ENCODE data around the gene SIPA1L2.

The SIPA1L2 gene

DNA sequence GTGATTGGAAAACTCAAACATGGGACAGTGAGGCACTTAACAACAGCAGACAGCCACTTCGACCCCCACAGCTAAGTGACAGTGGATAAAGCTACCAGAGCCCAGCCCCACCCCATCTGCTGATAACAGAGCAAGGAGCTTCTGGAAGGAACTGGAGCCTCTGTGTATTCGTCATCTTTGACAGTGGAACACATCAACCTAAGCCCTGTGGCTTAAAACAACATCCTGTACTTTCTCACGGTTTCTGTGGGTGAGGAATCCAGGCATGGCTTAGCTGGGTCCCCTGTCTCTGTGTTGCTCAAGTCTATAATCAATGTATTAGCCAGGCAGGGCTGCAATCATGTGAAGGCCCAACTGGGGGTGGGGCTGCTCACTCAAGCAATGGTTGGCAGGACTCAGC is 18.4 kb upstream of the SIPA1L2 start:
- H3K4me3 ChIP-seq (ENCODE audit: insufficient read depth, low read depth, low read length) = no peak overlapping the region
- H3K9me3 ChIP-seq (ENCODE audit: control insufficient read depth, low read length) = no peaks in the 10 kb centered on the region
- 86 to 88% methylated on average over 3 of the region's 3 CpGs for WGBS, 2 experiments
- no peaks in the 10 kb centered on the region for H3K27me3 ChIP-seq (ENCODE audit: control insufficient read depth, insufficient read depth, low read length, poor library complexity, severe bottlenecking)
- H3K4me1 ChIP-seq (ENCODE audit: control insufficient read depth, insufficient read depth, low read length) = no peaks in the 10 kb centered on the region
- no peaks in the 10 kb centered on the region for H3K36me3 ChIP-seq (ENCODE audit: control insufficient read depth, insufficient read depth, low read length)
- no peak overlapping the region for H3K27ac ChIP-seq (ENCODE audit: insufficient read depth, low read depth, low read length, poor library complexity, severe bottlenecking)

DNA sequence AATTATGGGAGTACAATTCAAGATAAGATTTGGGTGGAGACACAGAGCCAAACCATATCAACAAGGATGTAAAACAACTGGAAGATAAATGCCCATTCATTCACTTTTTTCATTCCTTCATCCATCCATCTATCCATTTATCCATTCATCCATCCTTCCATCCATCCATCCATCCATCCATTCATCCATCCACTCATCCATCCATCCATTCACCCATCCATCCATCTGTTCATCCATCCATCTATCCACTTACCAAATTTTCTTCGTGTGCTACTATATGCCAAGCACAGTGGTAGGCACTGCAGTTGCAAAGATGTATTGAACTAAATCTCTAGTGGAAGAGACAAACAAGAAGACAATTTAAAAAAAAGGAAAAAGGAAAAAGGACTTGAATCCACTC is 14.3 kb upstream of the SIPA1L2 start:
- no peak overlapping the region for H3K27ac ChIP-seq (ENCODE audit: insufficient read depth, low read depth, low read length, poor library complexity, severe bottlenecking)
- WGBS, 2 experiments = 100% methylated on average over 1 of the region's 1 CpG

DNA sequence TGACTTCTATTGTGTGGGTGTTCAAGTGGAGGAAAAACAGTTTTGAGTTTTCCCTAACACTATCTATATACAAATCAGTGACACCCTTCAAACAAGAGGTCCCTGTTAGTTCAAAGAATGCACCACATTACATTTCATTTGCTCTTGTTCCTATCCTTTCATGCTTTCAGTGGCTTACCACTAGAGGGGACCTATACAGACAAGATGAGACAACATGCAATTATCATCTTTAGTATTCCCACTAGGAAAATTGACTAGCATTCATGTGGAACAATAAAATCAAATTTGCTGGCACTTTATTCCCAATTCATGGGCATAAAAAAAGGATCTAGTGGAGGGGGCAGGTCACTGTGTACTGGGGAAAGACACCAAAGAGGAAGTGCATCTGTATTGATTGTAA is 13.3 kb upstream of the SIPA1L2 start:
- Histone ChIP-seq H3K27me3 (ENCODE audit: control insufficient read depth, insufficient read depth, low read length, poor library complexity, severe bottlenecking) (no peaks in the 10 kb centered on the region), H3K9me3 (ENCODE audit: control insufficient read depth, low read length) (no peaks in the 10 kb centered on the region), H3K36me3 (ENCODE audit: control insufficient read depth, insufficient read depth, low read length) (no peaks in the 10 kb centered on the region), H3K4me1 (ENCODE audit: control insufficient read depth, insufficient read depth, low read length) (no peaks in the 10 kb centered on the region), H3K4me3 (ENCODE audit: insufficient read depth, low read depth, low read length) (no peak overlapping the region), H3K27ac (ENCODE audit: insufficient read depth, low read depth, low read length, poor library complexity, severe bottlenecking) (no peak overlapping the region)

More for the DNA sequence above, 14.3 kb upstream of the SIPA1L2 start:
- Histone ChIP-seq H3K36me3 (ENCODE audit: control insufficient read depth, insufficient read depth, low read length) (no peaks in the 10 kb centered on the region), H3K27me3 (ENCODE audit: control insufficient read depth, insufficient read depth, low read length, poor library complexity, severe bottlenecking) (no peaks in the 10 kb centered on the region), H3K4me1 (ENCODE audit: control insufficient read depth, insufficient read depth, low read length) (no peaks in the 10 kb centered on the region), H3K4me3 (ENCODE audit: insufficient read depth, low read depth, low read length) (no peak overlapping the region), H3K9me3 (ENCODE audit: control insufficient read depth, low read length) (no peaks in the 10 kb centered on the region)

DNA sequence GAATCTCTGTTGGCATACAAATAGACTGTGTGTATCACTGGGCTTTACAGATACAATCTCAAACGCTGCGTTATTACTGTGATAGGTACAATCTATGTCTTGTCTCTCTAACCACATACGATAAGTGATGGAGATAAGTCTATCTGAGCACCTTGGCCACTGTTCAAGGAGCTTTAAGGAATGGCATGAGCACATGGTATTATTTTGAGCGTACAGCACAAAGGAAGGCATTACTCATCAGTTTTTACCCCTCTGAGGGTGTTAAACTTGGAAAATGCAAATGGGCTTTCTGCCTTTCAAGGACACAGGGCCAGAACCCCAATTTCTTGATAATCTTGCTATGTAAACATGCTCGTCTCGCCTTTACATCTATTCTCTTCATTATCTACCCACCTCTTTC is 11.6 kb upstream of the SIPA1L2 start:
- H3K4me1 ChIP-seq (ENCODE audit: control insufficient read depth, insufficient read depth, low read length) = no peaks in the 10 kb centered on the region
- no peak overlapping the region for H3K4me3 ChIP-seq (ENCODE audit: insufficient read depth, low read depth, low read length)
- WGBS, 2 experiments = 91 to 93% methylated on average over 4 of the region's 6 CpGs
- H3K36me3 ChIP-seq (ENCODE audit: control insufficient read depth, insufficient read depth, low read length) = no peaks in the 10 kb centered on the region
- no peaks in the 10 kb centered on the region for H3K9me3 ChIP-seq (ENCODE audit: control insufficient read depth, low read length)
- H3K27ac ChIP-seq (ENCODE audit: insufficient read depth, low read depth, low read length, poor library complexity, severe bottlenecking) = no peak overlapping the region
- H3K27me3 ChIP-seq (ENCODE audit: control insufficient read depth, insufficient read depth, low read length, poor library complexity, severe bottlenecking) = no peaks in the 10 kb centered on the region

DNA sequence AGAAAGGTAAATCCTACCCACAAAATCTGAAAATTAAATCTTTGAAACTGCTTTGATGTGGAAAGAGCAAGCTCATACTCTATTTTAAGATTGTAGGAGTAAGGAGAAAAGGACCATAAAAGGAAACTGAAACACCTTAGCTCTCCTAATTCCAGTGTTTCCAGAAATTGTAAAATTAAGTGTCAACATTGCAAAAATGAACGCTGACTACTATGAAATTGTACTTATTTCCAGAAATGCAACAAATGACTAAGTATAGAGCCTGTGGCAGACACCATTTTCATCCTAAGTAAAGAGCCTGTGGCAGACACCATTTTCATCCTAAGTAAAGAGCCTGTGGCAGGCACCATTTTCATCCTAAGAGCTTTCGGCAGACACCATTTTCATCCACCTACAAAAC is 6.9 kb upstream of the SIPA1L2 start:
- Histone ChIP-seq H3K9me3 (ENCODE audit: control insufficient read depth, low read length) (no peaks in the 10 kb centered on the region), H3K27me3 (ENCODE audit: control insufficient read depth, insufficient read depth, low read length, poor library complexity, severe bottlenecking) (peaks cover 4% of the 10 kb centered on the region), H3K27ac (ENCODE audit: insufficient read depth, low read depth, low read length, poor library complexity, severe bottlenecking) (no peak overlapping the region), H3K4me3 (ENCODE audit: insufficient read depth, low read depth, low read length) (no peak overlapping the region), H3K4me1 (ENCODE audit: control insufficient read depth, insufficient read depth, low read length) (no peaks in the 10 kb centered on the region), H3K36me3 (ENCODE audit: control insufficient read depth, insufficient read depth, low read length) (no peaks in the 10 kb centered on the region)
- WGBS, 2 experiments = 90 to 94% methylated on average over 2 of the region's 2 CpGs

DNA sequence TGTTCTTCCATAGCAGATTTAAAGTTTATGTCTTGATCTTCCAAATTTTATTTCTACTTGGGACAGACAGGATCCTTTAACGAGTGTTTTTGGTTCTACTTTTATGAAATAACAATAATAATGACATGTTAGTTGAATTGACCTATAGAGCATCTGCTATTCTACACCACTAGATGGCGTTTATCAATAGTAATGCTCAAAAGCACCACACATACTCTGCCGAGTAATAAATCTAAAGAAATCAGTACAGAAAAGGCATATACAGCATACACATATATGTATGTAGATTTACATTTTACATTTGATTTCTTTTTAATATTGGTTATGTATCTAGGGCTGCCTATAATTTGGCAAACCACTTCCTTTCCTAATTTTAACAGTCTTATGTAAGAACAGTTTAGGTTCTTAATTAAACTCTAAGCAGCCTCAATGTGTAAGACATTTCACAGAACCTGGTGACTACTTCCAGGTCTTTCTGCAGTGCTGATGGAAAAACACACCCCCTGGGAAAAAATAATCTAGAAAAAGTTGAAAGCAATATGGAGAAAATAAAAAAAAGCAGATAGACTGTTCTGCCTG is 5.9 kb upstream of the SIPA1L2 start:
- WGBS, 2 experiments = 29% methylated on average over 2 of the region's 3 CpGs; no CpG with 5 or more reads in 1 of the 2 experiments

DNA sequence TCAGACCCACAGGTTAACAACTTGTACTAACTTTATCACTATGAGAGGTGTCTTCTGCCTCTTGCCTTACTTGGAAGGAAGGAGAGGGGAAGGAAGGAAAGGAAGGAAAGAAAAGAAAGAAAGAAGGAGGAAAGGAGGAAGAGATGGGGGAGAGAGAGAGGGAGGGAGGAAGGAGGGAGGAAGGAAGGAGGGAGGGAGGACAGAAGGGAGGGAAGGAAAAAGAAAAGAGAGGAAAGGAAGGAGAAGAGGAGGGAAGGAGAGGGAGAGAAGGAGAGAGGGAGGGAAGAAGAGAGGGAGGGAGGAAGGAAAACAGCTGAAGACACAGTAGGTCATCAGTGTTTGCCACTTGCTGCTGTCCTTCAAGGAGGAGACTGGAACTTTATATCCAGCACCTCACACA is 5.3 kb upstream of the SIPA1L2 start:
- Histone ChIP-seq H3K4me3 (ENCODE audit: insufficient read depth, low read depth, low read length) (no peak overlapping the region), H3K4me1 (ENCODE audit: control insufficient read depth, insufficient read depth, low read length) (no peaks in the 10 kb centered on the region), H3K27ac (ENCODE audit: insufficient read depth, low read depth, low read length, poor library complexity, severe bottlenecking) (no peak overlapping the region), H3K27me3 (ENCODE audit: control insufficient read depth, insufficient read depth, low read length, poor library complexity, severe bottlenecking) (peaks cover 15% of the 10 kb centered on the region), H3K9me3 (ENCODE audit: control insufficient read depth, low read length) (no peaks in the 10 kb centered on the region), H3K36me3 (ENCODE audit: control insufficient read depth, insufficient read depth, low read length) (no peaks in the 10 kb centered on the region)

More for the DNA sequence above, 5.9 kb upstream of the SIPA1L2 start:
- Histone ChIP-seq H3K27ac (ENCODE audit: insufficient read depth, low read depth, low read length, poor library complexity, severe bottlenecking) (no peak overlapping the region), H3K27me3 (ENCODE audit: control insufficient read depth, insufficient read depth, low read length, poor library complexity, severe bottlenecking) (peaks cover 14% of the 10 kb centered on the region), H3K4me3 (ENCODE audit: insufficient read depth, low read depth, low read length) (no peak overlapping the region), H3K4me1 (ENCODE audit: control insufficient read depth, insufficient read depth, low read length) (no peaks in the 10 kb centered on the region), H3K9me3 (ENCODE audit: control insufficient read depth, low read length) (no peaks in the 10 kb centered on the region), H3K36me3 (ENCODE audit: control insufficient read depth, insufficient read depth, low read length) (no peaks in the 10 kb centered on the region)

DNA sequence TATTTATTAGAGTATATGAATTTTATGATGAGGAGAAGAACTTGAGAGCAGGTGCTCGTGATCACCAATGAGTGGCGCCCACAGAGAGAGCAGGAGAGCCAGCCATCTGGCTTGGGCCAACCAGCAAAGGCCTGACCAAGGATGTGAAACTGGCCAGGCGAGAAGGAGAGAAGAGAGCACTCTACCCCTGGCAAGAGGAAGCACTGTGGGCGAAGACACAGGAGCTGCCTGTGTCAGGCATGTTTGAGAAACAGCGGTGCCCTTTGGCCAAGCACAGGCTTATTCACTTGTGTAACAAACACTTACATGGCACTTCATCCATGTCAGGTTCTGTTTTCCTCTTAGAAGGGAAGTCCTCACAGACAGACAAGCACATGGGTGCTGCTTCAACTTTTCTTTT is 4.2 kb upstream of the SIPA1L2 start:
- no peak overlapping the region for H3K27ac ChIP-seq (ENCODE audit: insufficient read depth, low read depth, low read length, poor library complexity, severe bottlenecking)
- H3K36me3 ChIP-seq (ENCODE audit: control insufficient read depth, insufficient read depth, low read length) = no peaks in the 10 kb centered on the region
- H3K9me3 ChIP-seq (ENCODE audit: control insufficient read depth, low read length) = no peaks in the 10 kb centered on the region
- 90 to 91% methylated on average over 5 of the region's 5 CpGs for WGBS, 2 experiments
- H3K4me3 ChIP-seq (ENCODE audit: insufficient read depth, low read depth, low read length) = no peak overlapping the region
- H3K4me1 ChIP-seq (ENCODE audit: control insufficient read depth, insufficient read depth, low read length) = no peaks in the 10 kb centered on the region
- H3K27me3 ChIP-seq (ENCODE audit: control insufficient read depth, insufficient read depth, low read length, poor library complexity, severe bottlenecking) = peaks cover 21% of the 10 kb centered on the region

DNA sequence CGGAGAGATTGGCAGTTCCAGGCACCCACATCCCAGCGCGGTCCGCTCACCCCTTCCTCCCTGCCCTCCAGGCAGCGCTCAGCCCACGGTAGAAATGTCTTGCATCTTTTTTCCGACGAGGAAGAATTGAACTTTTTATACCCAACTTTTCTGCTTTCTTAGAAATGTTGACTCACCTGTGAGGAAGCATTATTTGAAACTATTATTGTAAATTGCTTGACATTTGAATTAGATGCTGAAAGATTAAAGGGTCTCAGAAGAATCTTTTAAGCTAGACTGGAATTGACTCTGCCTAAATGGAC is 912 bp upstream of the SIPA1L2 start:
- Histone ChIP-seq H3K27ac (ENCODE audit: insufficient read depth, low read depth, low read length, poor library complexity, severe bottlenecking) (no peak overlapping the region), H3K4me3 (ENCODE audit: insufficient read depth, low read depth, low read length) (peak overlapping the region; percentile 74), H3K36me3 (ENCODE audit: control insufficient read depth, insufficient read depth, low read length) (no peaks in the 10 kb centered on the region), H3K4me1 (ENCODE audit: control insufficient read depth, insufficient read depth, low read length) (peaks cover 14% of the 10 kb centered on the region), H3K27me3 (ENCODE audit: control insufficient read depth, insufficient read depth, low read length, poor library complexity, severe bottlenecking) (peaks cover 31% of the 10 kb centered on the region), H3K9me3 (ENCODE audit: control insufficient read depth, low read length) (no peaks in the 10 kb centered on the region)
- 1 to 2% methylated on average over 8 of the region's 8 CpGs for WGBS, 2 experiments

DNA sequence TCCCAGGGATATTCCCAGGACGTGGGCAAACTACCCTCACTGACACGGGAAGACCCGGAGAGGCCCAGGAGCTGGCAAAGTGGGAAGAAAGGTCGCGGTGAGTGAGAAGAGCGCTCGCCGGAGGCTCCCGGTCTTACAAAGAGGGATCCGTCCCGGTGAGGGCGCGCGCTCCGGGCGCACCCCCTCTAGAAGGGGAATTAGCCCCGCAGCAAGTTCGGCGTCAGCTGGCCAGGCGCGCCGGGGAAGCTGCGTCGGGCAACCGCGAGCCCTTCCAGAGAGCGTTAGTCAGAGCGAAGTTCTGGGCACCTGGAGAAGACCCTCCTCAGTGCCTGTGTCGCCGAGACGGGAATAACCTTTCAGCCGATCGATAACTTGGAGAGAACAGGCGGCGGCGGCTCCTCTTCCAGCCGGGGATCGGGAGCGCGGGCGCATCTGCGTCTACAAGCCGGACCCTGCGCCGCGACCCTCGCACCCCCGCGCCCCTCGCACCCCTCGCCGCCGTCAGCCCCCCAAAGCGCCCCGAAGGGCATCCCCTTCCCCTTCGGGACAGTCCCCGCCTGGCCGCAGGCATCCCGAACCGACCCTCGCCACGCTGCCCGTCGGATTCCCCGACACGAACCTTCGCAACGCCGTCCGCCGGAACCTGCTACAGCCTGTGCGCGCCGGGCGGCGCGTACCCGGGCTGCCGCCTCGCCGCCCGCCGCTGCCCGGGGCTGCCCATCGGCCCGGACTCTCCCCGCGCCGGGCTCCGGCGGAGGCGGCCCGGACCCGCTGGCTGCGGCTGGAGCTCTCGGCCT is 485 bp downstream of the SIPA1L2 start:
- peaks cover 14% of the 10 kb centered on the region for H3K4me1 ChIP-seq (ENCODE audit: control insufficient read depth, insufficient read depth, low read length)
- peak overlapping the region; percentile 74 for H3K4me3 ChIP-seq (ENCODE audit: insufficient read depth, low read depth, low read length)
- 0% methylated on average over 96 of the region's 96 CpGs for WGBS, 2 experiments
- H3K27me3 ChIP-seq (ENCODE audit: control insufficient read depth, insufficient read depth, low read length, poor library complexity, severe bottlenecking) = peaks cover 31% of the 10 kb centered on the region
- no peaks in the 10 kb centered on the region for H3K9me3 ChIP-seq (ENCODE audit: control insufficient read depth, low read length)
- no peak overlapping the region for H3K27ac ChIP-seq (ENCODE audit: insufficient read depth, low read depth, low read length, poor library complexity, severe bottlenecking)
- no peaks in the 10 kb centered on the region for H3K36me3 ChIP-seq (ENCODE audit: control insufficient read depth, insufficient read depth, low read length)
